Inflammatory macrophage treated with lipopolysaccharide for 4 hours (primary cell): ENCODE measurements around the gene MEX3A.

Experiments
- DNase-seq: peaks from one replicate; pipeline ENCODE4 v3.0.0-alpha.2; 2020

Gene MEX3A

DNA sequence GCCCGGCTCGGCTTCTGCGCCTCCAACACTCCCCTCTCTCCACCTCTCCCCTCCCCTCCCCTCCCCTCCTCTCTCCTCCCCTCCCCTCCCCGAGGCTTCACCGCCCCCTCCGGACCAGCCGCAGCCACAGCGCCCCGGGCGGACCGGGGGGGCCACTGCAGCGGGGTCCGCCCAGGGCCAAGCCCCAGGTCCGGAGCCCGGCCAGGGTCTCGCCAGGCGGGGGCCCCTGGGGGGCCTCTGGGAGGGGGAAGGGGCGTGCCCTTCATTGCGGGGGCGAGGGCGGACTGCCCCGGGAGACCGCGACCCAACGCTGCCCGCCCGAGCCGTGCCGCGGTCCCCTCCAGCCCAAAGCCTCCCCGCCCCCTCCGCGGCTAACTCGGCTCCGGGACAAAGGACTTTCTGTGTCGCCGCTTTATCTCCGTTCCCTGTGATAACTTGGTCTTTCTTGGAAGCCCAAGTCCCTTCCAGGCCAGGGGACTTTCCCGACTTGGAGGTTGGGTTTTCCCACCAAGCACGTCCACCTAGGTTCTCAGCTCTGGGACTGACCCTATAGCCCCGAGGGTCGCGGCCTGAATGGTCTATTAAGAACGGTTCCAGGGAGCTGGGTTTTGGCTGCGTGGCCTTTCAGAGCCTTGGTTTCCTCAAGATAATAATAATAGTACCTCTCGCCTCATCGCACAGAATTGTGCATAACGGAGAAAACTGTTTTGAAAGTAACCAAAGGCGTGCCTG, 28.3 kb downstream of the MEX3A start, which contains the start of gene UBQLN4:
Gene UBQLN4 (minus strand): TSS at position 31 of the 732 bp plus-strand sequence. CDS start 97 bp downstream, outside the sequence.
- peak; percentile 87 for DNase-seq

DNA sequence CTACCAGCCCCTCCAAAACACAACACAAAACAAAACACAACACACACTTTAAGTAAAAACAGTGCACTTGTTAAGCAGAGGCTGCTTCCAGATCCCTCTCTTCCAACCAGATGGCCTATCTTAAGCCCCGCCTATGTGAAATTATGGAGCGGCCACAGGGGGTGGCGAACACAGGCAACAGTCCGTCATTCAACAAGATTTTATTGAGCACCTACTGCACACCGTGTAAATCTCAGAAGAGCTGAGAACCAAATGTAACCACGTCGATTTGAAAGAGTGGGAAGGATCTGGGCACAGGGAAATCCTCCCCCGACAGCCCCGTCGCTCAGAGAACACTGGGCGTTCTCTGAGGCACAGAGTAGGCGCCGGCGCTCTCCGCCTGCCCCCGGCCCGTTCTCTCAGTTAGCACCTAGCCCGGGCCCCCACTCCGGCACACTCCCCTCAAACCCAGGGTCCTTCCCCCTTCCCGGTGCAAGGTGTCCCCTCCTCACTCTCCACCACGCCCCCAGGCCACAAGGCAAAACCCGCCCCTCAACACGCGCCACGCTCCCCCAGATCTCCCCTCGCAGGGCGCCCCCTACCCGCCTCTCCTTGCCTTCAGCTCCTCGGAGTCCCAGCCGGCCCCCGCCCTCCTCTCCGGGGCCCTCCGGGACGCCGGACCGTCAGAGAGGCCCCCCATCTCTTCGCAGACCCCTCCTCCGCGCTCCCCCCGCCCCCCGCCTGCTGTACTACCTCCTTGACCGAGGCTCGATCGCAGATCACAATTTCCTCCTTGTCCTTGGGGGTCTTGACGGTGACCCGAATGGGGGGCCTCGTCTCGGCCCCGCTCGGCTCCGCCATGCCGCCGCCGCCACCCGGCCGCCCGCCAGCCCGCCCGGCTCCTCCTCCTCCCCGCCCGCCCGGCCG, 29.1 kb downstream of the MEX3A start:
- DNase-seq: peak; percentile 64

DNA sequence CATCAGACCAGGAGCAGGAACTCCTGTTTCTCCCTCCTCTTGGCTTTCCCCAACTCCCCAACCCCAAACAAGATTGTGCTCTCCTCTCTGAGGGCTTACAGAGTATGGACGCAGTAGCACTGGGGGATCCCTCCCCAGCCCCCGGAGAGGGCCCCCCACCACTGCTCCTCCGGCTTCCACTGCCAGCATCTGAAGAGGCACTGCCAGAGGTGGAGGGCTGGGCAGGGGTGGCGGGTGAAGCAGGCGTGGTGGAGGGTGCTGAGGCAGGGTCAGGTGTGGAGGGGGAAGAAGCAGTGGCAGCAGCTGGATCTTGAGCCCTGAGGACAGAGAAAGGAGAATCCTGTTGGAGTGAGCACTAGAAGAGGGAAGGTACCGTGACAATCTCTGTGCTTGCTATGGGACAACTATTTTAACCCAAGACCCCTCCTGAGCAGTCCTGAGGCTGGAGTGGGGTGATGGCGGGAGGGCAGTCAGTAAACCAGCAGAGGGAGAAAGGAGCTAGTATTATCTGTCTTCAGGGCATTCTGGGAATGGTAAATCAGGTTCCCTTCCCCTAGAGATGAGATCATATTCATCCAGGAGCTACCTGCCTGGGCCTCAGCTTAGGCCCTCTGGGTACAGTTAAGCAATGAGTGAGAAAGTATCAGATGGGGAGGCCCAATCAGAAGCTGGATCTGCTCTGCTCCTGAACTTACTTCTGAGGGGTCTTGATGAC, 31.1 kb downstream of the MEX3A start:
- no peak for DNase-seq

DNA sequence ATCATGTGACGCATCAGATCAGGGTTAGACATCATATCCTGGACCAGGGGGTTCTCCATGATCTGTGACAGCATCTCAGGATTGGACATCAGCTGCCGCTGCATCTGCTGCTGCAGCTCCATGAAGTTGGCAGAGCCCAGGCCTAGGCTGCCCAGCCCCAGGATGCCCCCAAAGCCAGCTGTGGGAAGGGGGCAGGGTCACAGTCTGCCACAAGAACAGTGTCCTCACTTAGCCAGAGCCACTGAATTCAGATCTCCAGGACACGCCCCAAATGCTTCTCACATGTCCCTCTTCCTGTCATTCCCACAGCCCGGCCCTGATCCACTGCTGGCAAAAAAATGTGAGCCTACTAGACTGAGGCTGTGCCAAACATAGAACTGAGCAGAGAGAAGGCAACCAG, 31.9 kb downstream of the MEX3A start:
- DNase-seq: no peak

DNA sequence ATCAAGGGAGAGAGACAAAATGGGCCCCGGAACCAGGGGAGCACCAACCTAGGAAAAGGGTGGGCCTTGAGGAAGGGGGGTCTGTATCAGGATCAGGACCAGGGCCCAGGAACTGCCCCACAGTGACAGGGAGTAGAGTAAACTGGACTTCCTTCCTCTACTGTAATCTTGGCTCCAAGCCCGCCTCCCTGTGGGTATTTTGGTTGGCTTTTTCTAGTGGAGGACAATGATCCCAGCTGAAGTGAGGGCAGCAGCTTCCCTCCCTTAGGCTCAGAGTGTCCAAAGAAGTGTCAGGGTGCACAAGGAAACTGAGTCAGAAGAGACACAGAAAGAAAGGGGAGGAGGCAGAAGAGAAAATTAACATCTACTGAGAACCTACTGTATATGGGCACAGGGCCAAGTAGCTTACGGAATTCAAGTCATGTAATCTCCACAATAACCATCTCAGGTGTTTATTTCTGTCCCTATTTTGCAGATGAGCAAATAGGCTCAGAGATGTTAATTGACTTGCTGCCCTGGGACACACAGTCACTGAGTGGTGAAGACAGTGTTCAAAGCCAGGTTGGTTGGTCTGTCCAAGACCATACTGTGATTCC, 33.5 kb downstream of the MEX3A start:
- no peak for DNase-seq

DNA sequence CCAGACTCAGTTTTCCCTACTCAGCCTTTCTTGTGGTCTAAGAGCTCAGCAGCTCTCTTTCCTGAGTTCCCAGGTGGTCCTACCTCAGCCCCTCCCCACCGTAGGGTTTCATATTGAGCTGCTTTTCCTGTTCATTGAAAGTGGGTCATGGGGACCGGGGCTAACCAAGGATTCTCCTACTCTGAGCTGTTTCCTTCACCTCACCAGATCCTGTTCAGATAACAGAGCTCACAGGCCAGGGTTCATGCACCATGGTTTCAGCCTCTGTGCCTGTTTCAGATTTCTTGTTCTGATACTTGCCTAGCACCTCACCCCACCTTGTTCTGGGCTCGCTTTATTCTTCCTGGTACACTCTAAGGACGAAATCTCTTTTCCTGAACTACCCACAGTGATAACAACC, 37.2 kb downstream of the MEX3A start:
- no peak for DNase-seq

DNA sequence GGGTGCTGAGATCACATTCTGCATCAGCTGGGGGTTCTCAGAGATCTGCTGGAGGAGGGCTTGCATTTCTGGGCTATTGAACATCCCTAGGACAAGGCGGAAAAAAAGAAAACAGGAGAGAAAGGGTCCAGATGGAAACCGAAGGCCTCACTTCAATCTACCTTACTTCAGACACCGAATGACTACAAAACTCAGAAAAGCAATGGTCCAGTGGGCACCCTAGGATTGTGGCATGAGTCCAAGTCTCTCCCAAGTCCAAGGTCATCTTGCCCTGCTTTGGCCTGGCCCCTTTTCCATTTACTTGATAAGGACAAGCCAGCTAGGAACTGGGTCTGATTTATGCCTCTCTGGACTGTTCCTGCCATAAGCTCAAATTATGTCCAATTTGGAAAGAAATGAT, 39.4 kb downstream of the MEX3A start:
- no peak for DNase-seq

DNA sequence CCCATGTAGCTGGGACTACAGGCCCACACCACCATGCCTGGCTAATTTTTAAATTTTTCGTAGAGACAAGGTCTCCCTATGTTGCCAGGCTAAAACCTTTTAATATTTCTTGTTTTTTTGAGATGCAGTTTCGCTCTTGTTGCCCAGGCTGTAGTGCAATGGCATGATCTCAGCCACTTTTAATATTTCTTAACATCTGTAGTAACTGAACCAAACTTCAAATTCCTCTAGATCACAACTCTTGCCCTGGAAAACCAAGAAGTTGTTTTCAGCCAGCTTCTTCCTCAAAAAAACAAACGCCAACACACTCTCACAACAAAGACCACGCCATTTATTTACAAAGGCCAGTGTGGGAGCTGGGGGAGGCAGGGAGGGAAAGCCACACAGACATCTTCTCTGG, 47.3 kb downstream of the MEX3A start:
- DNase-seq: peak; percentile 54

DNA sequence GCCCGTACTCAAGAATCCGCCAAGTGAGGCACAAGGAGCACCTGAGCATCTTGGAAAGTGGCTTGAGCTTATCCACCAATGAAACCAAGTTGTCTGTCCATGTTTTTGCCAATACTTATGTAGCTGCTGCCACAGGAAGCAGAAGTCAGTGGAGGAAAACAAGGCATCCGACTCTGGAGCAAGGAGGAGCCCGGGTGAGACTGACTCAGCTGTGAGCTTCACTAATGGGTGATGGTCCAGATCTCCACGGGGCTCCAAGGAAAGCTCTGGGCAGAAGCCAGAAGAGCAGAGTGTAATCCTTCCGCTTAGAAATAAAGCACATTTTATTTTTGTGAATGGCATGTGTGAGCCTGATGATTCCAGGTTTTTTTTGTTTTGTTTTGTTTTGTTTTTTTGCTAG, 49.3 kb downstream of the MEX3A start:
- no peak for DNase-seq

DNA sequence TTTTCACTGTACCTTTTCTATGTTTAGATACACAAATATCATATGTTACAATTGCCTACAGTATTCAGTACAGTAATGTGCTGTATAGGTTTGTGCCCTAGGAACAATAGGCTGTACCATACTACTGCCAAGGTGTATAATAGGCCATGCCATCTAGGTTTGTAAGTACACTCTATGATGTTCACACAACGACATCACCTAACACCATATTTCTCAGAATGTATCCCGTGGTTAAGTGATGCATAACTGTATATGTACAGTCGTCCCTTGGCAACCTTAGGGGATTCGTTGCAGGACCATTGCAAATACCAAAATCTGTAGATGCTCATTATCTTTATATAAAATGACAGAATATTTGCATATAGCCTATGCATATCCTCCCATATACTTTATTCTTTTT, 55.7 kb downstream of the MEX3A start:
- no peak for DNase-seq

DNA sequence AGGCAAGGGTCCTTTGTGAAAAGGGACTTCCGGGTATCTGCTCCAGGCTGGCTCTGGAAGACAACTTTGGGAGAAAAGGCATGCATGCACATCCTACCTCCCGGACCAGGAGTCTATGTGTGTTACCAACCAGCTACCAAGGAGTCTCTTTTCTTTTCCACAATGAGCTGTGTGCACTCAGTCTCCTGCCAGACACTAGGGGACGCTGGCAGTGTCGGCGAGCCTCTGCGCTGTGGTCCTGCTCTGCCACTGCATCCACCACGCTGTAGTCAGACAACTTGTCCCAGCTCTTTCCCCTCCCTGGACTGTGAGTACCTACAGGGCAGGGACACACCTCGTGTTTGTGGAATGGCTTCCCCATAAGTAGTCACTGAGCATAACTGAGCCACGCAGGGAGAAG, 56.4 kb downstream of the MEX3A start:
- peak; percentile 57 for DNase-seq

DNA sequence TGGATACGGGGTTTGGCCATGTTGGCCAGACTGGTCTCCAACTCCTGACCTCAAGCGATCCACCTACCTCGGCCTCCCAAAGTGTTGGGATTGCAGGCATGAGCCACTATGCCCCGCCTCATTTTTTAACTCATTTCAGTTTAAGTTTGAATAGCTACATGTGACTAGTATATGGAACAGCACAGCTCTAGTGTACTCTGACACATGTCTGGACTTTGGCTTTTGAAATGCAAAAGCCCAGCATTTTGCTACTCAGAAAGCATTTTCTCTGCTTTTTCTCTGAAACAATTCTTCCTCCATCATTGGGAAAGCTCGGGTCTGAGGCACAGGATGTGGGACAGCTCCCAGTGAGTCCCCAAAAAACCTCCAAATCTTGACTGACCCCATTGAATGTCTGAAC, 57.5 kb downstream of the MEX3A start:
- DNase-seq: no peak
